ENCODE results near the gene SPRED2. TPM values are rescaled to one million over a fixed set of nuclear protein-coding genes. Genes with fewer than 3 reads are reported as not detected.

The SPRED2 gene
- total and polyA plus RNA-seq, 2 of the 8 experiments (the other 6 are each of a cell fraction or from before 2014, with no cell fraction given), result 15.3 to 22.5 TPM

- H3K9me3 ChIP-seq (ENCODE audit: insufficient read depth in 2 of 2, low read depth in 1 of 2, low read length in 1 of 2), result no peaks in the 10 kb centered on the region
- no peak overlapping the region for H3K27ac ChIP-seq (ENCODE audit: low read depth, low read length)
- H4K91ac ChIP-seq (replicated peaks; ENCODE audit: insufficient read length, low read length), result no peak overlapping the region
- H2BK120ac ChIP-seq (replicated peaks; ENCODE audit: low read depth, low read length), result no peak overlapping the region
- WGBS, 2 experiments (ENCODE audit: extremely low coverage in 1 of 2, insufficient coverage in 1 of 2, insufficient read length in 1 of 2, insufficient replicate concordance in 2 of 2, low coverage in 1 of 2, low lambda C conversion rate in 2 of 2, missing lambda C conversion rate in 1 of 2), result 76% methylated on average over 2 of the region's 2 CpGs; no CpG with 5 or more reads in 1 of the 2 experiments
- no peaks in the 10 kb centered on the region for H3K79me2 ChIP-seq (ENCODE audit: control insufficient read depth in 1 of 2, insufficient read depth in 2 of 2, low read length in 2 of 2)
- FAIRE-seq (no peak), DNase-seq (ENCODE audit: low read depth in 1 of 2, low spot score in 2 of 2) (no peak)
- no peak overlapping the region for H2AK5ac ChIP-seq (ENCODE audit: low read depth, low read length)
- no peak overlapping the region for H2BK20ac ChIP-seq (ENCODE audit: low read length)
- H3K56ac ChIP-seq (replicated peaks; ENCODE audit: insufficient read length, low read depth, low read length), result no peak overlapping the region
- no peak overlapping the region for H2BK15ac ChIP-seq (ENCODE audit: low read length)
- H3K23ac ChIP-seq (ENCODE audit: insufficient read length), result no peak overlapping the region
- H4K5ac ChIP-seq (ENCODE audit: insufficient read length, low read depth, low read length), result no peak overlapping the region
- H3K23me2 ChIP-seq (ENCODE audit: low read depth, low read length), result no peaks in the 10 kb centered on the region; the same call in 1 of the 2 replicates
- H3K4me3 ChIP-seq (ENCODE audit: extremely low read depth in 1 of 4, insufficient read depth in 2 of 4, low read depth in 3 of 4, low read length in 4 of 4), result no peak overlapping the region
- H2AFZ ChIP-seq (ENCODE audit: low read length), result no peak overlapping the region
- no peak overlapping the region for H4K8ac ChIP-seq (ENCODE audit: extremely low read depth, insufficient read depth, low read length)
- TF ChIP-seq SIX5 (IDR thresholded peaks at IDR 0.05; ENCODE audit: low read depth, low read length), result no peak
- TF ChIP-seq BCL11A (IDR thresholded peaks at IDR 0.05; ENCODE audit: low read depth in 2 of 2, low read length in 2 of 2), result no peak
- TF ChIP-seq ATF3 (IDR thresholded peaks at IDR 0.05; ENCODE audit: insufficient read depth, low read depth, low read length), result no peak
- no peak for TF ChIP-seq SIRT6 (IDR thresholded peaks at IDR 0.05; ENCODE audit: low read length)
- no peak for TF ChIP-seq CTCF (IDR thresholded peaks at IDR 0.05; ENCODE audit: control extremely low read depth in 1 of 3, insufficient read depth in 1 of 3, low read depth in 1 of 3, low read length in 3 of 3)
- no peaks in the 10 kb centered on the region; a peak in 1 of 7 replicates for H3K27me3 ChIP-seq (replicated peaks in 1 of 4; ENCODE audit: control insufficient read depth in 3 of 4, extremely low read depth in 1 of 4, insufficient read depth in 3 of 4, low read length in 3 of 4)
- peaks cover 0 to 2% of the 10 kb centered on the region in 2 experiments for H4K20me1 ChIP-seq (replicated peaks in 1 of 2; ENCODE audit: control insufficient read depth in 1 of 2, insufficient read depth in 2 of 2, low read length in 2 of 2)
- ChIA-PET CTCF (ENCODE audit: partially characterized antibody) (no interaction called here), POLR2A (ENCODE audit: partially characterized antibody) (no interaction called here)
- no peak overlapping the region for H3K18ac ChIP-seq (ENCODE audit: extremely low read depth, low read length)
- no peaks in the 10 kb centered on the region for H3K36me3 ChIP-seq (ENCODE audit: control insufficient read depth in 2 of 4, insufficient read depth in 4 of 4, low read length in 3 of 4)
- no peak overlapping the region for H3K14ac ChIP-seq (ENCODE audit: insufficient read length)
- no peak overlapping the region for H2BK12ac ChIP-seq (ENCODE audit: low read depth, low read length)
- H3K9ac ChIP-seq (replicated peaks in 1 of 4; ENCODE audit: extremely low read depth in 1 of 4, low read depth in 3 of 4, low read length in 3 of 4), result no peak overlapping the region
- no peak overlapping the region for H2BK5ac ChIP-seq (ENCODE audit: low read depth, low read length)
- H3K4me1 ChIP-seq (replicated peaks in 1 of 4; ENCODE audit: control insufficient read depth in 3 of 4, insufficient read depth in 4 of 4, low read length in 3 of 4), result peaks cover 0 to 9% (median 4%) of the 10 kb centered on the region in 4 experiments; a peak in 4 of 7 replicates
- no peak overlapping the region for H3K4ac ChIP-seq (replicated peaks; ENCODE audit: insufficient read length, low read depth, low read length)
- no peaks in the 10 kb centered on the region for H3K79me1 ChIP-seq (ENCODE audit: low read depth, low read length)
- no peak overlapping the region for H3K4me2 ChIP-seq (ENCODE audit: insufficient read depth in 1 of 2, low read depth in 2 of 2, low read length in 2 of 2)
Measured at GRCh38 chr2:65305934-65306333, 126.5 kb downstream of the SPRED2 start.

Data from H1 (cell line).